Stimulated activated CD8-positive, alpha-beta memory T cell treated with anti-CD3 and anti-CD28 coated beads, Interleukin-12 subunit alpha, Interleukin-12 subunit beta, amount 100 ng/mL, for 1 hour (primary cell): Measurements from ENCODE around the gene AFDN.

Source experiments
- DNase-seq: peaks from one replicate; pipeline ENCODE4 v3.0.0-alpha.2; 2020; ENCODE audit warnings: low read depth

The AFDN gene

DNA sequence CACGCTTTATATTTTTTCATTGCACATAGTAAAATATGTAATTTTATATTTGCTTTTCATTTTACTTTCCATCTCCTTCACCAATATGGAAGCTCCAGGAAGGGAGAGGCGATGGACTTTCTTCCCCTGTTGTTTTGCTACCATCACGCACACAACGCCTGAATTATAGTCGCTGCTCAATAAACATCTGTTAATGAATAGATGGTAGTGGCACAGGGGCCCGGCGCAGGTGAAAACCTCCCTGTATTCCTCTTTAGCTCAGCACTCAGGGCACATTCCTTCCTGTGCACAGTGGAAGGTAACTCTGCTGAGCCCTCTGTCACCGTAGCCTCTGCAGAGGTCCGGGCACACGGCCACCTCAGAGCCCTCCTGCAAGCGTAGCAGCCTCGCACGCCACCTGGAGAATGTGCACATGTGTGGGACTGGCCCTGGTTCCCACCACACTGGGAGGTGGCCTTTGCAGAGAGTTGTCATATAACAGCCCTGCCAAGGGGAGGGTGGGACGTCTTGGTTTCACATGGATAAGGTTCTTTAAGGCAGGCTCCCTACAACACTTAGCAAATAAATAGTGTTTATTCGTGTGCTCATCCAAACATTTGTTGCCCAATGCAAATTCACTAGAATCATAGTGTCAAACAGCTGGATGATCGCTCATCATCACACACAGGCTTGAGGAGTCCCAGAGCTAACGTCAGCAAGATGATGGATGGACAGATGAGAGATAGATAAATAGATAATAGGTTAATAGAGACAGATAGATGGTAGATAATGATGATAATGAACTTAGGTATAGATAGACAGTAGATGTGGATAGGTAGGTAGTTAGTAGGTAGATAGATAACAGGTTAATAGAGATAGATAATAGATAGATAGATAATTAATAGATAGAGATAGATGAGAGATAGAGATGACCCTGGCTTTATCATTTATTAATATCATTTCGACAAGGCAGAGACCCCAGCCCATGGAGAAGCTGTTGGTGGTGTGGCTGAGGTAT is 32.3 kb upstream of the AFDN start:
- DNase-seq: no peak

- DNase-seq: no peak
These were observed 31.3 kb upstream of the AFDN start for GRCh38 chr6:167795321-167795811.

GRCh38 chr6:167795874-167796191 is 30.9 kb upstream of the AFDN start:
- DNase-seq: no peak

DNA sequence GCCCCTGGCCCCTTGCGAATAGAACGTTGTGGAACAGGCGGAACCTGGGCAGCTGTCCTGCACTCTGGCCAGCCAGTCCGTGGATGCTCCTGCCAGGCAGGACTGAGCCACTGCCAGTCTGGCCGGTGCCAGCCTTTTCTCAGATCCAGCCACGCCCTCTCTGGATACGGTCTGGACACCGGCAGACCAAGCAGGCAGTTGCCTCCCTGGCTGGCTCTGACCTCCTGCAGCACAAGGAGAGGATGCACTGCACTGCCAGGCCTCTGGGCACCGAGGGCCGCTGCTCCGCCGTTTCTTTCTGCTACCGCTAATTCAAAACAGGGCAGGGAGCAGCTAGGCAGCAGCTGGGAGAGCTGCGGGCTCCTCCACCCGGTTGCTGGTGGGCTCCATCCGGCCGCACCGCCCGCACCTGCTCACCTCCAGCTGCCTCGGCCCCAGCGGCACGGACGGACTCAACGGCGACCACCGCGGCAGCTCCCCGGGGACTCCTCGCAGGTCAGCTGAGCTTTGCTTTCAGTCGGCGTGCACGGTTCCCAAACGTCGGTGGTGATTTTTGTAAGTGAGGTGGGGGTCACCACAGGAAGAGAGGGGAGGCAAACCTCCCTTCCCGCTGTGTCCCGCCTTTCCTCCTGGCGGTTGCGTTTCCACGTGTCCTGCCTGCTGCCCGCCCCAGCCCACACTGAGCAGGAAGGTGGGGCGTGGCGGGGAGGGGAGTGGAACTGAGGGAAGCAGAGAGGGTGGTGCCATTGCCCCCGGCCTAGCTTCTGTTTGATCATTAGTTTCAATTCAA is 30.3 kb upstream of the AFDN start:
- no peak for DNase-seq

DNA sequence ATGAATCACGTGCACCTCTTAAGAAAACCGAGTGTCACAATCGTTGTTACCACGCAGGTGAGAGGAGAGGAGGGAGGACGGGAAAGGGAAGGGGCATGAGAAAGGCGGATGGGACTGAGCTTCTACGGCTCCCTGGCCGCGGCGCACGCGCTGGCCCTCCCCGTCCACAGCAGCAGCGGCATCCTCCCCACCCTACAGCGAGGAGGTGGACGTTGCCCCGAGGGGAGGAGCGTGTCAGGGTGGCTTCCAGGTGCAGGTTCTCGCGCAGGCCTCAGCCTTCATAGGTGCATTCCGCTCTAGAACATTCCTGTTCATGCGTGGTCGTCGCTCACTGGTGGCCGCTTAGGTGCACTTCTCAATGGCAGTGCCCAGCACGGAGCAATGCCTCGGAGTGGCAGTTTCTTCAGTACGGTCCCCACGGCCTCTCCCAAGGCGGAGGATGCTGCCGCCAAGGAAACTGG is 29.7 kb upstream of the AFDN start:
- DNase-seq: no peak

DNA sequence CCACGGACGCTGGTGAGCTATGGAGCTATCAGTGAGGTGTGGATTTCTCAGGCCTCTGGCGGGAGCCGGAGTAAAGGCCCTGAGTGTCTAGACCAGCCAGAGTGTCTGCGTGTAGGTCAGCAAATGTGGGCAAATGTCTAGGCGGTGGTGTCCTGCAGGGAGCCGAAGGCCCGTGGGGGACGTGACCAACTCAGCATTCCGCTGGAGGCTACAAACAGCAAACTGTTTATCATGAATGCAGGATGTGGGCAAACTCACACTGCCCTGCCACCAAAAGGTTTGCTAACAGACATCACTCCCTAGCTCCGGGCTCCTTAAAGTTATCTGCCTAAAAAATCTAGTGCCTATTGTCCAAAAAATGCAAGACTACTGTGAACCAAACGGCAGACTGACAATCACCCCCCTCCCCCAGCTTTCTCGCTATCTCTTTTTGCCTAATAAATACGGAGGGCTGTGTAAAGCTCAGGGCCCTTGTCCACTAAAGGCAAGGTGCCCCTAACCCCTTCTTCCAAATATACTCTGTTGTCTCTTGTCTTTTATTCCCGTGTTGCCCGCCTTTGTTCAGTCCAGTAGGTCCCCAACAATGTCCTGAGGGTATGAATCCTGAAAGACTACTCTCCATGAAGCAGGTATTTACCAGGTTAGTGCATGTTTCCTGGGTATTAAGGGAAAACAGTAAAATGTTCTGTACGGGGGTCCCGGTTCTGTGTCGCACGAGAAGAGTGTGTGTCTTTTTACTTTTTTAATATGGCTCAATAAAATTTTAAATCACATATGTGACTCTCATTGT is 29.0 kb upstream of the AFDN start:
- no peak for DNase-seq

DNA sequence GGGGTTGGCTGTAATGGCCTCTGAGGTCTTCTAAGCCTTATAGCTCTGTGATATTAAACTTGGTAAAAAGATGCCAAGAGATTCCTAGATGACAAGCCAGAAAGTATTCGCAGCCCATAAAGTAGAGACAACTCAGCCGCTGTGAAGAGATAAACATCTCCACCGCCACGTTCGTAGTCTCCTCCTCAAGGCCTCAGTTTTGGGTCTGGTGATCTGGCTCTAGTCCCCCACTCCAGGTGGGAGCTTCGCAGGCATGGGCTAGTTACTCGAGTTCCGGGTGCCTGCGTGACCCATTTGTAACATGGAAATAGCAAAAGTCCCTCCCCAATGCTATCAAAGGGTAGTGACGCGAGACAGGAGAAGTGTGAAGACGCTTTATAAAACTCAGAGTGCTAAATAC is 28.3 kb upstream of the AFDN start:
- DNase-seq: no peak

DNA sequence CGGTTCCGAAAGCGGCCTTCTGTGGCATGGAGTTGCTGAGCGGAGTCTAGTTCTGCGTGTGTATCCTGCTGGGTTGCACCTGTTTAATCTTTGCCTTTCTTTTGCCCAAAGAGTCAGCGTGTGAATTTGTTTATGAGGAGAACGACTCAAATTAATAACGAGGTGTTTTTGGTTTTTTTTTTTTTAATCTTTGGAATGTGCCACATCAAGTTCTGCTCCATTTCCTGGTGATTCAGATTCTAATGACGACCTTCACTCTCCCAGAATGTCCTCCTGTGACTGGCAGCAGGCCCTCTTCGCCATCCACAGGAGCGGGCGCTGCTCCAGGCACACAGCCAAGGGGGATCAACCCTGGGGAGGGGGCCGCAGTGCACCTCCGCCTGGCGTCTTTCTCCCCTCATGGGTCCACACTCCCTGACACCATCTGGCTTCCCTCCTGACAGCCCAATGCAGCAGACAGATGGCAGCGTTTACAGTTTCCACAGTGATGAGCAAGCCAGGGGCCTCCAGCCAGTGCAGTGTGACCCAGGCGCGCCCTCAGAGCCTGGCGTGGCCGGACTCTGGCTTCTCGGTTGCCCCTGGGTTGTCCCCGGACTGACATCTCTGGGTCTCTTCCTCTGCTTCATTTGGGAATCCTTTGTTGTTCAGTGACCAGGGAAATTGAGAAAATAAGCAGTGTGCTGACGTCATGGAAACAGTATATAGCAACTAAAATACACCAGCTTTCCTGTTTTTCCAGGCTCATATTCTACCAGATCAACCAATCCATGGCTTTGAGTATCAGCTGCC is 27.5 kb upstream of the AFDN start:
- DNase-seq: no peak

DNA sequence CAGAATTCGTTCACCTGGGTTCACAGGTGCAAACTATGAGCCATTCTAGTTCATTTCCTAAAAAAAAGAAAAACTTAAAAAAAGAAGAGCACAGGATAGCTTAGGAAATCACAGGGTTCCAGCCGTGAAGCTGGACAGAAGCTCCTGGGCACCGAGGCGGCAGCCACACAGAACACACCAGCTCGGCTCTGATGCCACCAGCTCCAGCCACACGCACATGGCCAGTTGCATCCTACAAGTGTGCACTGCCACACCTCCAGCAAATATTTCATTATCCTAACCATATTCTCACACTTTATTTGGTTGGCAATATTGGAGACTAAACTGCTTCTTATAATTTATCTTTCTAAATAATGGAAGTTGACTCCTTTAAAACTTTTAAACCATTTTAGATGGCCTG is 26.2 kb upstream of the AFDN start:
- no peak for DNase-seq

DNA sequence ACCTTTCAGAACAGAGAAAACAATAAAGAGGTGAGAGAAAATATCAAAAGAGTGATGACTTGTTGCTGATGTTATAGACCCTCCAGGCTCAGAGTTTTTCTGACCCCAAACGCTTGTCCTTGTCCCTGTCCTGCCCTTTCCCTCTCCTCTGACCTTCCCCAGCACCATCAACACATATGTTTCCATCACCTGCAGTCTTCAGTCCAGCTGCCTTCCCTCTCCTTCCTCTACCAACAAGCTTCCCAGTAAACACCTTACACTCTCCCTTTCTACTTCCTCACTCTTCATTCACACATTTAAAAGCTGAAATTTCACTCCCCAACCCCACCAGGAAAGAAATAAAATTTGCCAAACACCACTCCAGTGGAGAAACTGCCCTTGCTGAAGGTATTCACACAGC is 25.4 kb upstream of the AFDN start:
- no peak for DNase-seq

DNA sequence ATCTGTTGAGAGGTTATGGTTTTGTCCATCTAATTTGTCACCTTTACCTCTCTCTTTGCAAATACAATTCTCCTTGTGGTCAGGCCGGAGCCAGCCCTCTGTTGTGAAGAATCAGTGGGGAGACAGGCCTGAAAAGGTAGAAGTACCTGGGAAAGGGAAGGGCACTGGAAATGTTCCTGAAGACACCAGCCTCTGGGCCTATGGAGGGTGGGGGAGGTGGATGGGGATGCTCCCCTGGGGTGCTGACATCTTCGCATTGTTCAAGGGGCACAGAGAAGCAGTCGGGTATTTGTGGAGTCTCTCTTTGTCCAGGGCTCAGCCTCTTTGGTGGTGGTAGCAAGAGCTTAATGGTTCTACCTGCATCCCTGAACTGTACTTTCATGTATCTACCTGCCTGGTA is 24.4 kb upstream of the AFDN start:
- DNase-seq: no peak

GRCh38 chr6:167803816-167804215 is 22.9 kb upstream of the AFDN start:
- no peak for DNase-seq

DNA sequence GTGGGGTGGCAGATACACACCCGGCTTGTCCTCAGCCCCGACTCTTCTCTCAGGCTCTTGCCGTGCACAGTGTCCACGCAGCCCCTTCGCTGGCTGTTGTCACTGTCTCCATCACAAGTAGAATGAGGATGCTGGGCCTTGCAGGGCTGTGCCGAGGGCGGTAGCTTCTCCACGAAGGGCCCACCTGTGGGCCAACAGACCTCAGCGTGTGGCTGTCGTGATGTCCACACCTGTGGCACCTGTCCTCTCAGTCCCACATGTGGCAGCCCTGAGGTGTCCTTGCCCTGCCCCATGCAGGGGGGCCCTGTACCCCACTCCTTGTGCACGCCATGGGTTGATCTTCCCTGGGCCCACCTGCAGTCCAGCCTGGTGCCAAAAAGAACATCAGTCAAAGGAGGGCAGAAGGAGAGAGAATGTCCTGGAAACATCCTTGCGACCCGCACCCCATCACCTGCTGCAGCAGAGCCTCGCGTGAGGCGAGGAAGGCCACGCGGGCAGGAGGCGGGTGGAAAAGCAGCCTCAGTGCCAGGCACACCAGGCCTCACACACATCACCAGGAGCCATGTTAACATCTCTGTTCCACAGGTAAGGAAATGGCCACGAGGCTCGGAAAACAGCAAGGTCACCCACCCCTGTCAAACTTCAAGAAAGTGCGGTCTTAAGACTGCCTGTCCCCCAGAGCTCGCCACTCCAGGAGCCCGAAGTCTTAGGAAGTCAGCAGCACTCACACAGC is 22.3 kb upstream of the AFDN start:
- no peak for DNase-seq

DNA sequence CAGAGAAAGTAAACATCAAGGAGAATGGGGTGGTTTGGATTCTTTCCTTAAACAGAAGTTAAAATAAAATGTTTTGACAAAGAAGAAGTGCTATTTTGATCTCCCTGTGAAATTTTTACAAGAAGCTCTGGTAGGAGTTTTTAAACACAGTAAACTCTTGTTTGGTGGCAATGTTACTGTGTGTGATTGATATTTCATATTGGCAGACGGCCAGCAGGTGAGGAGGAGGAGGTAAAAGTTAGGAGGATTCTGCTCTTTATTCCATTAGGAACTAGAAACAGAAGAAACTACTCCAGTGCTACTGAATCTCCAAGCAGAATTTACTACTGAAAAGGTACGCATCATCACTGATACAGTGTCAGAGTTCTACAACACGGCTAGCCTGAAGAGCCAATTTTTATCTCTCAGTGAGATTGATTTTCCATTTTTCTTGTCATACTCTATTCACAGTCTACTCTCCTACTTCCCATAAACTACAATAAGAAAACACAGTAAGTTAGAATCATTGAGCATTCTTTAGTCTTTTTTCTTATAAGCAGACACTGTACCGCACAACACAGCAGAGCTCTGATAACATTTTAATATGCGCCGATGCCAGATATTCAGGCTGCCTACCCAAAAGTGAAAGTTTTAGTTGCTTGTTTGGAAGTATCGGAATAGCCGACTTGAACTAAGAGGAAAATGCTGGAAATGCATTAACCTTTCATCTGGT is 21.2 kb upstream of the AFDN start:
- no peak for DNase-seq

DNA sequence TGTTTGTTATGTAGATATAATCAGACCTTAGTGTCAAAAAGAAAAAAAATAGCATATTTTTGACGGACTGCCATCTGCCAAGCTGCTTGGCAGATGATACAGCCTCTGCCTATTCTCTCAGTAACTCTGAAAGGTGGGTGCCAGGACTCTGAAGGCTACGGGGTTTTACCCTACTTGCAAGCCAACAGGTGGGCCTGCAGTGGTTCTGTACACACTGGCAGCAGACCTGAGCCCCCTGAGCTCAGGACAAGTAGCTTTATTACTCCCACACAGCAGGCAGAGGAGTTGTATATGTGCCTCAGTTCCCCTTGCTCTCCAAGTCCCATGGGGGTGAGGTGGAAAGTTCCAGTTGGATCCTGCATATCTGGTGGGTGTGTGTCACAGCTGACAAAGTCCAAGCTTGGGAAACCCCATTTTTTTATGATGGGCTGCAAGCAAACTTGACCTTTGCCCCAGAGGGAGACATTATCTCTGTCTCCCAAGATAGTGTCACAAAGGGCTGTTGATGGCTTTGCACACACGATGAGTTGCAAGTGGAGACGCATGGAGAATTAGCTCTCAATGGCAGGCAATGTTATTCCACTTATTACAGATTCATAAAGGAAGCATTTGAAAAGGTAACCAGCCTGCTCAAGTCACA is 20.5 kb upstream of the AFDN start:
- DNase-seq: no peak

GRCh38 chr6:167807200-167807599 is 19.5 kb upstream of the AFDN start:
- DNase-seq: no peak

- DNase-seq: no peak
These were observed 19.0 kb upstream of the AFDN start for GRCh38 chr6:167807756-167808155.

GRCh38 chr6:167811040-167811439 is 15.7 kb upstream of the AFDN start:
- DNase-seq: no peak

GRCh38 chr6:167811442-167812087 is 15.1 kb upstream of the AFDN start:
- DNase-seq: no peak
